Neural crest cell (in vitro differentiated cells): Measurements from ENCODE around the gene BARHL1. TPM values are rescaled to one million over a fixed set of nuclear protein-coding genes. Genes with fewer than 3 reads are reported as not detected.
"Not testable (repeated sequence)": the region's sequence is repeated elsewhere in the genome, so short reads cannot be mapped to it uniquely, and the experiment has no call there.

Experiments
- DNase-seq: peaks from one replicate; pipeline ENCODE4 v3.0.0; 2021; ENCODE audit warnings: low read depth, mixed read lengths, low spot score
- H3K27ac Mint-ChIP-seq: one replicate; pipeline ENCODE4 v1.8.0; 2021; ENCODE audit warnings: mild to moderate bottlenecking, mixed read lengths; ENCODE audit not compliant: unreplicated experiment
- H3K27me3 Mint-ChIP-seq: 2 replicates; pipeline ENCODE4 v1.8.0; 2021; ENCODE audit warnings: low read depth, mild to moderate bottlenecking, mixed read lengths
- H3K36me3 Mint-ChIP-seq: 2 replicates; pipeline ENCODE4 v1.8.0; 2021; ENCODE audit warnings: low read depth, mild to moderate bottlenecking, mixed read lengths
- H3K4me1 Mint-ChIP-seq: 2 replicates; pipeline ENCODE4 v1.8.0; 2021; ENCODE audit warnings: mixed read lengths
- H3K4me3 Mint-ChIP-seq: one replicate; pipeline ENCODE4 v1.8.0; 2021; ENCODE audit warnings: mild to moderate bottlenecking, mixed read lengths
- H3K9me3 Mint-ChIP-seq: 2 replicates; pipeline ENCODE4 v1.8.0; 2021; ENCODE audit warnings: mixed read lengths
- CTCF ChIP-seq: fragments of 200-600 bp; sonication (generic); conservative IDR thresholded peaks from 2 replicates; pipeline ENCODE4 v1.5.0; 2021; ENCODE audit warnings: antibody characterized with exemption, mild to moderate bottlenecking
- total RNA-seq: library from RNA; stranded (reverse); gene quantifications from 2 replicates; pipeline ENCODE4 v1.2.1, GENCODE V29; 2021

The BARHL1 gene
- total RNA-seq, 1 donor from 2014 or later = not detected

- TF ChIP-seq CTCF = no peak
- no peaks in the 10 kb centered on the region for H3K36me3 Mint-ChIP-seq
Observed at GRCh38 chr9:132557159-132557558, 25.2 kb upstream of the BARHL1 start.

GRCh38 chr9:132559711-132560110 lies 22.7 kb upstream of the BARHL1 start:
- no peak overlapping the region for H3K4me3 Mint-ChIP-seq
- no peaks in the 10 kb centered on the region for H3K36me3 Mint-ChIP-seq
- peaks cover 7% of the 10 kb centered on the region for H3K9me3 Mint-ChIP-seq
- peaks cover 53% of the 10 kb centered on the region for H3K4me1 Mint-ChIP-seq
- DNase-seq = no peak
- no peak overlapping the region for H3K27ac Mint-ChIP-seq
- no peak for TF ChIP-seq CTCF
- H3K27me3 Mint-ChIP-seq = peaks cover 11% of the 10 kb centered on the region

More at GRCh38 chr9:132557159-132557558, 25.2 kb upstream of the BARHL1 start:
- Mint-ChIP-seq H3K4me1 (peaks cover 53% of the 10 kb centered on the region), H3K27me3 (peaks cover 10% of the 10 kb centered on the region), H3K9me3 (peaks cover 9% of the 10 kb centered on the region), H3K4me3 (peak overlapping the region; percentile 54), H3K27ac (peak overlapping the region; percentile 69)
- no peak for DNase-seq

- Mint-ChIP-seq H3K27ac (no peak overlapping the region), H3K27me3 (peaks cover 9% of the 10 kb centered on the region)
Observed at GRCh38 chr9:132560616-132561202, 21.7 kb upstream of the BARHL1 start.

GRCh38 chr9:132562306-132562573 lies 20.2 kb upstream of the BARHL1 start:
- Mint-ChIP-seq H3K4me1 (peaks cover 35% of the 10 kb centered on the region), H3K9me3 (peaks cover 4% of the 10 kb centered on the region), H3K27me3 (peaks cover 7% of the 10 kb centered on the region), H3K4me3 (no peak overlapping the region), H3K36me3 (no peaks in the 10 kb centered on the region), H3K27ac (no peak overlapping the region)
- no peak for TF ChIP-seq CTCF
- no peak for DNase-seq

More at GRCh38 chr9:132560616-132561202, 21.7 kb upstream of the BARHL1 start:
- no peak for DNase-seq
- H3K9me3 Mint-ChIP-seq = peaks cover 4% of the 10 kb centered on the region
- H3K4me1 Mint-ChIP-seq = peaks cover 45% of the 10 kb centered on the region
- TF ChIP-seq CTCF = no peak
- no peak overlapping the region for H3K4me3 Mint-ChIP-seq
- H3K36me3 Mint-ChIP-seq = no peaks in the 10 kb centered on the region

GRCh38 chr9:132564526-132564925 lies 17.9 kb upstream of the BARHL1 start:
- Mint-ChIP-seq H3K9me3 (peaks cover 1% of the 10 kb centered on the region), H3K4me3 (no peak overlapping the region), H3K27me3 (peaks cover 7% of the 10 kb centered on the region)

GRCh38 chr9:132568787-132569186 lies 13.6 kb upstream of the BARHL1 start:
- not testable (repeated sequence) for H3K4me3 Mint-ChIP-seq, DNase-seq, H3K27ac Mint-ChIP-seq, H3K36me3 Mint-ChIP-seq, H3K9me3 Mint-ChIP-seq
- Mint-ChIP-seq H3K27me3 (peaks cover 14% of the 10 kb centered on the region), H3K4me1 (peaks cover 14% of the 10 kb centered on the region)

More at GRCh38 chr9:132564526-132564925, 17.9 kb upstream of the BARHL1 start:
- TF ChIP-seq CTCF = no peak
- no peaks in the 10 kb centered on the region for H3K36me3 Mint-ChIP-seq
- no peak for DNase-seq
- H3K27ac Mint-ChIP-seq = no peak overlapping the region
- peaks cover 27% of the 10 kb centered on the region for H3K4me1 Mint-ChIP-seq
